Lower leg skin (tissue), 3 donors: ENCODE data around the gene AHNAK2.

ENCODE experiments used
- CTCF ChIP-seq, 3 donors: fragments of 450-650 bp; IDR thresholded peaks; one replicate each; pipeline ENCODE4 v1.5.1; 2016; ENCODE audit warnings: antibody characterized with exemption in 3 of 3, mild to moderate bottlenecking in 3 of 3, moderate library complexity in 2 of 3
- POLR2A ChIP-seq, 2 donors: fragments of 450-650 bp; IDR thresholded peaks; one replicate each; pipeline ENCODE4 v1.6.1; 2016 to 2017; ENCODE audit warnings: antibody characterized with exemption in 2 of 2, mild to moderate bottlenecking in 1 of 2, moderate library complexity in 1 of 2

DNA sequence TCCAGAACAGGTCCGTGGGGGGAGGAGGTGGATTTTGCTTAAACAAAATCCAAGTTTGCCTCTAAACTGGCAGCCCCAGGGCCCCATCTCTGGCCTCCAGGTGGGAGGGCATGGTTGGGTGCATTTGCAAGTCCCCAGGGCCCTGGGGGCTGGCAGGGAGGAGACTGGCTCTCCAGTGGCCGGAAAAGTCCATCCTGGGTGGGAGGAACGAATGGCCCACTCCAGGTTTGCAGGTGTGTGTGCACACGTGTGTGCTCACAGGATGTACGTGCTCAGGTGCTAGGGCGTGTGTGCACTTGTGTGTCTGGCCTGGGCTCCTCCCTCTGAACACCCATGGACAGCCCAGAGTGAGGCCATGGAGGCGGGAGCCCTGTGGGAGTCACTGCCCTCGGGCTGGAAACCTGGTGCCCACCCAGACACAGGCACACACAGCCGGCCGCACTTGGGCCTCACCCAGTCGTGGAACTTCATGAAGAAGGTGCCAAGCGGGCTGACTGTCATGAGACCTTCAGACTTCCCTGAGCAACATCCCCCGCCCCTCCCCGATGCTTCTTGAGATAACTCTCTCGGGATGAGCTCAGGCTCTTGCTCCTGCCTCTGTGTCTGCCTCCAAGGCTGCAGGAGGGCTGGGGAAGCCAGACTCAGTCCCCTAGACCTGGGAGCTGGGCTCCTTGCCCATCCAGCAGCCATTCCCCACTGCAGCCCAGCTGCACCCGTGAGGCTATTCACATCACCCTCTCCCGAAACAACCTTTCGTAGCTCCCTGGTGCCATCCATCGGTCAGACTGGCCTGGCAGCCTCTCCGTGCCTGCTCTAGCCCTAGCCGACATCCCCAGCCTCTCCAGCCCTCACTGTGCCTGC is 9.4 kb downstream of the AHNAK2 start:
- no peak for TF ChIP-seq POLR2A (IDR thresholded peaks at IDR 0.05)
- TF ChIP-seq CTCF (IDR thresholded peaks at IDR 0.05), result no peak
